PC-9 (cell line): Measurements from ENCODE around the gene TCHP.

Experiments used
- EZH2 ChIP-seq: fragments of 200-600 bp; sonication (generic); IDR thresholded peaks from 2 replicates; pipeline ENCODE4 v1.8.0; 2017; ENCODE audit warnings: antibody characterized with exemption, low read depth
- TF ChIP-seq, protein P1 (sequence below): fragments of 200-600 bp; sonication (generic); conservative IDR thresholded peaks from 2 replicates; pipeline ENCODE4 v1.6.1; 2017; ENCODE audit warnings: mixed run types, antibody characterized with exemption, mild to moderate bottlenecking, moderate library complexity

DNA sequence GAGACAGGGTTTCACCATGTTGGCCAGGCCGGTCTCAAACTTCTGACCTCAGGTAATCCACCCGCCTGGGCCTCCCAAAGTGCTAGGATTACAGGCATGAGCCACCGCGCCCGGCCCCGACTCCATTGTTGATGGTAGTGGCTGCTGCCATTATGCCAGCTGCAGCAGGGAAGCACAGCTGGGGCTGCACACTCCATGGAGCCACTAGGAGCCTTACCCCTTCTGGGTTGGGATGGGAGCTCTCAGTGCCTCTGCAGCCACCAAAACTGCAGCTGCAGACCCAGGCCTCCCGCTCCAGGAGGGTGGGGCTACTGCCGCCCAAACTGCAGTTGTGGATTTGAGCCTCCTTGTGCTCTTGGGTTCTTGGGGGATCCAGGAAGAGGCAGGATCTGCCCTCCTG is 25.9 kb downstream of the TCHP start:
- TF ChIP-seq, protein P1, sequence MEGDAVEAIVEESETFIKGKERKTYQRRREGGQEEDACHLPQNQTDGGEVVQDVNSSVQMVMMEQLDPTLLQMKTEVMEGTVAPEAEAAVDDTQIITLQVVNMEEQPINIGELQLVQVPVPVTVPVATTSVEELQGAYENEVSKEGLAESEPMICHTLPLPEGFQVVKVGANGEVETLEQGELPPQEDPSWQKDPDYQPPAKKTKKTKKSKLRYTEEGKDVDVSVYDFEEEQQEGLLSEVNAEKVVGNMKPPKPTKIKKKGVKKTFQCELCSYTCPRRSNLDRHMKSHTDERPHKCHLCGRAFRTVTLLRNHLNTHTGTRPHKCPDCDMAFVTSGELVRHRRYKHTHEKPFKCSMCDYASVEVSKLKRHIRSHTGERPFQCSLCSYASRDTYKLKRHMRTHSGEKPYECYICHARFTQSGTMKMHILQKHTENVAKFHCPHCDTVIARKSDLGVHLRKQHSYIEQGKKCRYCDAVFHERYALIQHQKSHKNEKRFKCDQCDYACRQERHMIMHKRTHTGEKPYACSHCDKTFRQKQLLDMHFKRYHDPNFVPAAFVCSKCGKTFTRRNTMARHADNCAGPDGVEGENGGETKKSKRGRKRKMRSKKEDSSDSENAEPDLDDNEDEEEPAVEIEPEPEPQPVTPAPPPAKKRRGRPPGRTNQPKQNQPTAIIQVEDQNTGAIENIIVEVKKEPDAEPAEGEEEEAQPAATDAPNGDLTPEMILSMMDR = no peak
- TF ChIP-seq EZH2 = no peak
